ENCODE measurements around the gene MAP10. TPM values are rescaled to one million over a fixed set of nuclear protein-coding genes. Genes with fewer than 3 reads are reported as not detected.

MAP10 gene
- total RNA-seq, 1 experiment from 2014 or later = 1.2 TPM

- H2BK5ac ChIP-seq (ENCODE audit: insufficient read length, low read length) = no peak overlapping the region
- no peak overlapping the region for H4K91ac ChIP-seq (ENCODE audit: insufficient read length, low read depth, low read length)
- H3K18ac ChIP-seq (ENCODE audit: insufficient read length, low read depth, low read length) = no peak overlapping the region
- no peak overlapping the region for H3T11ph ChIP-seq (ENCODE audit: low read length)
- H3K23ac ChIP-seq (ENCODE audit: insufficient read length, low read depth, low read length) = no peak overlapping the region
- H4K20me1 ChIP-seq (ENCODE audit: control insufficient read depth, insufficient read depth, insufficient read length) = no peaks in the 10 kb centered on the region
- H3K4me1 ChIP-seq (ENCODE audit: insufficient read depth, low read length) = no peaks in the 10 kb centered on the region
- no peaks in the 10 kb centered on the region for H3K27me3 ChIP-seq (ENCODE audit: insufficient read depth, low read length)
- Mint-ChIP-seq H3K4me1 (no peaks in the 10 kb centered on the region), H3K36me3 (ENCODE audit: insufficient read depth in 1 of 3, low read depth in 3 of 3) (no peaks in the 10 kb centered on the region; a peak in 1 of 7 replicates), H3K9me3 (no peaks in the 10 kb centered on the region), H3K27me3 (ENCODE audit: low read depth) (peaks cover 1% of the 10 kb centered on the region), H3K4me3 (no peak overlapping the region), H3K27ac (no peak overlapping the region)
- no peak overlapping the region for H3K4ac ChIP-seq (ENCODE audit: low read depth, low read length)
- H3K4me2 ChIP-seq (ENCODE audit: insufficient read depth, insufficient read length, low read length) = no peak overlapping the region
- H2AK5ac ChIP-seq (ENCODE audit: insufficient read length, low read length) = no peak overlapping the region
- H3K23me2 ChIP-seq (ENCODE audit: insufficient read length, low read depth, low read length, poor library complexity, severe bottlenecking) = no peaks in the 10 kb centered on the region
- H3K79me2 ChIP-seq (ENCODE audit: insufficient read depth, low read length) = no peaks in the 10 kb centered on the region
- H4K5ac ChIP-seq (ENCODE audit: insufficient read length, low read depth, low read length) = no peak overlapping the region
- no peak for DNase-seq
- no peak overlapping the region for H3K27ac ChIP-seq (ENCODE audit: insufficient read length, low read depth, low read length)
- no peak overlapping the region for H3K56ac ChIP-seq (ENCODE audit: insufficient read length, low read depth, low read length)
- no peak for TF ChIP-seq CTCF (conservative IDR thresholded peaks at IDR 0.05)
- H2BK15ac ChIP-seq (ENCODE audit: low read depth, low read length) = no peak overlapping the region
- H2AFZ ChIP-seq (ENCODE audit: low read length) = no peak overlapping the region
- no peaks in the 10 kb centered on the region for H3K79me1 ChIP-seq (ENCODE audit: insufficient read depth, low read depth, low read length, poor library complexity, severe bottlenecking)
- no peak overlapping the region for H2BK20ac ChIP-seq (ENCODE audit: low read depth, low read length, poor library complexity, severe bottlenecking)
- H2BK120ac ChIP-seq (ENCODE audit: low read depth, low read length, poor library complexity, severe bottlenecking) = no peak overlapping the region
- H3K9ac ChIP-seq (ENCODE audit: extremely low read depth, insufficient read length, low read length) = no peak overlapping the region
- no peak overlapping the region for H2BK12ac ChIP-seq (ENCODE audit: insufficient read length, low read depth, low read length)
- H4K8ac ChIP-seq (replicated peaks; ENCODE audit: insufficient read length, low read depth, low read length) = no peak overlapping the region
- no peak overlapping the region for H3K14ac ChIP-seq (ENCODE audit: insufficient read depth, low read length)
- H3K9me3 ChIP-seq (ENCODE audit: control insufficient read depth, low read depth, low read length) = no peaks in the 10 kb centered on the region
- no CpG with 5 or more reads among the region's 2 CpGs for WGBS (ENCODE audit: extremely low coverage, insufficient read length, low lambda C conversion rate)
Observed at GRCh38 chr1:232822530-232822929, 17.3 kb downstream of the MAP10 start.
